Urinary bladder (tissue), 4 donors: ENCODE measurements around the gene CORO6. TPM values are rescaled to one million over a fixed set of nuclear protein-coding genes. Genes with fewer than 3 reads are reported as not detected.

Experiments
- DNase-seq: peaks from one replicate; pipeline ENCODE4 v3.0.0-alpha.2; 2015; ENCODE audit errors: extremely low spot score
- H3K27ac ChIP-seq: one replicate; pipeline ENCODE4 v1.5.1; 2013; ENCODE audit warnings: low read depth, mild to moderate bottlenecking, moderate library complexity
- H3K36me3 ChIP-seq: one replicate; pipeline ENCODE4 v1.6.1; 2013; ENCODE audit warnings: mild to moderate bottlenecking, moderate library complexity; ENCODE audit not compliant: insufficient read depth
- H3K4me1 ChIP-seq: one replicate; pipeline ENCODE4 v1.6.1; 2013; ENCODE audit warnings: mild to moderate bottlenecking, moderate library complexity; ENCODE audit not compliant: insufficient read depth
- H3K4me3 ChIP-seq: one replicate; pipeline ENCODE4 v1.5.1; 2013; ENCODE audit warnings: low read depth, low read length
- WGBS: extraction: QIAGEN DNeasy Blood & Tissue Kit; methylation state at CpG from one replicate; pipeline ENCODE4 v1.1.7; 2013; 5-methylcytosine and 5-hydroxymethylcytosine counted together
- polyA plus RNA-seq: library from polyadenylated mRNA; stranded (reverse); fragments of 200-250 nt; gene quantifications from one replicate; pipeline ENCODE4 v1.2.3, GENCODE V29; 2013
- total RNA-seq: library from RNA; depleted of rRNA; stranded (reverse); fragments of >200 nt; gene quantifications from one replicate; pipeline ENCODE4 v1.2.3, GENCODE V29; 2014
- donor health status: healthy with polysubstance abuse.
- donor health status: healthy.

The CORO6 gene
- total and polyA plus RNA-seq, 2 donors = 5.2 to 35.0 TPM

GRCh38 chr17:29595943-29596774, 26.6 kb downstream of the CORO6 start:
- 85% methylated on average over 12 of the region's 12 CpGs for WGBS

GRCh38 chr17:29595107-29595942, 27.4 kb downstream of the CORO6 start:
- Histone ChIP-seq H3K4me3 (no peak overlapping the region), H3K27ac (no peak overlapping the region), H3K4me1 (no peaks in the 10 kb centered on the region), H3K36me3 (no peaks in the 10 kb centered on the region)
- WGBS = 77% methylated on average over 7 of the region's 7 CpGs
- no peak for DNase-seq

More at GRCh38 chr17:29595943-29596774, 26.6 kb downstream of the CORO6 start:
- Histone ChIP-seq H3K4me3 (no peak overlapping the region), H3K4me1 (no peaks in the 10 kb centered on the region), H3K27ac (no peak overlapping the region), H3K36me3 (no peaks in the 10 kb centered on the region)
- no peak for DNase-seq

GRCh38 chr17:29594519-29595090, 28.1 kb downstream of the CORO6 start:
- Histone ChIP-seq H3K27ac (no peak overlapping the region), H3K36me3 (no peaks in the 10 kb centered on the region), H3K4me1 (no peaks in the 10 kb centered on the region), H3K4me3 (no peak overlapping the region)
- 93% methylated on average over 11 of the region's 11 CpGs for WGBS
- DNase-seq = no peak

- Histone ChIP-seq H3K4me3 (peak overlapping the region; percentile 91), H3K27ac (no peak overlapping the region), H3K4me1 (no peaks in the 10 kb centered on the region), H3K36me3 (no peaks in the 10 kb centered on the region)
- DNase-seq = no peak
- 8% methylated on average over 64 of the region's 64 CpGs for WGBS
Measured at GRCh38 chr17:29593591-29594518, 28.9 kb downstream of the CORO6 start.

GRCh38 chr17:29592850-29593551, 29.7 kb downstream of the CORO6 start, which contains the start of gene ANKRD13B:
TSS of gene ANKRD13B (plus strand) at chr17:29593132. CDS start at chr17:29593622, 490 bp downstream.
- H3K4me1 ChIP-seq = no peaks in the 10 kb centered on the region
- WGBS = under 1% methylated on average over 96 of the region's 96 CpGs
- no peaks in the 10 kb centered on the region for H3K36me3 ChIP-seq
- DNase-seq = no peak
- no peak within 1 kb of the TSS for H3K27ac ChIP-seq
- H3K4me3 ChIP-seq = peak within 1 kb of the TSS; percentile 91

GRCh38 chr17:29591737-29592608, 30.7 kb downstream of the CORO6 start:
- H3K4me1 ChIP-seq = no peaks in the 10 kb centered on the region
- H3K27ac ChIP-seq = no peak overlapping the region
- WGBS = 13% methylated on average over 25 of the region's 25 CpGs
- no peak overlapping the region for H3K4me3 ChIP-seq
- DNase-seq = peak; percentile 71
- H3K36me3 ChIP-seq = no peaks in the 10 kb centered on the region

GRCh38 chr17:29591146-29591736, 31.5 kb downstream of the CORO6 start:
- Histone ChIP-seq H3K4me1 (no peaks in the 10 kb centered on the region), H3K27ac (peak overlapping the region; percentile 45), H3K4me3 (no peak overlapping the region), H3K36me3 (no peaks in the 10 kb centered on the region)
- DNase-seq = no peak
- WGBS = under 1% methylated on average over 31 of the region's 31 CpGs

GRCh38 chr17:29590411-29591145, 32.1 kb downstream of the CORO6 start:
- 33% methylated on average over 30 of the region's 30 CpGs for WGBS
- Histone ChIP-seq H3K4me1 (no peaks in the 10 kb centered on the region), H3K27ac (peak overlapping the region; percentile 45), H3K4me3 (no peak overlapping the region), H3K36me3 (no peaks in the 10 kb centered on the region)
- no peak for DNase-seq

GRCh38 chr17:29589524-29590410, 32.9 kb downstream of the CORO6 start, which contains the start of gene GIT1:
TSS of gene GIT1 (minus strand) at chr17:29589648. CDS start at chr17:29589378, 270 bp downstream.
- H3K4me3 ChIP-seq = peak within 1 kb of the TSS; percentile 89
- 6% methylated on average over 70 of the region's 70 CpGs for WGBS
- peak within 1 kb of the TSS; percentile 82 for H3K27ac ChIP-seq
- DNase-seq = no peak
- H3K36me3 ChIP-seq = no peaks in the 10 kb centered on the region
- H3K4me1 ChIP-seq = no peaks in the 10 kb centered on the region
